HepG2 (cell line): ENCODE measurements around the gene KRTAP10-4. TPM values are rescaled to one million over a fixed set of nuclear protein-coding genes. Genes with fewer than 3 reads are reported as not detected.

Experiments
- AGO1 ChIP-seq: fragments of 200-400 bp; formaldehyde crosslinking; IDR thresholded peaks from 2 replicates; pipeline ENCODE4 v1.6.1; 2017; ENCODE audit warnings: mild to moderate bottlenecking, low read depth, low read length, moderate library complexity; ENCODE audit not compliant: poor library complexity, severe bottlenecking
- BHLHE40 ChIP-seq: IDR thresholded peaks from 2 replicates; pipeline ENCODE4 v1.6.1; 2011; ENCODE audit warnings: low read length, improper control_type of control experiment
- ELF3 ChIP-seq: IDR thresholded peaks from 2 replicates; pipeline ENCODE4 v1.6.1; 2016; ENCODE audit warnings: missing genetic modification reagents, missing compliant biosample characterization
- GABPB1 ChIP-seq: IDR thresholded peaks from 2 replicates; pipeline ENCODE4 v1.6.1; 2016; ENCODE audit warnings: mild to moderate bottlenecking, missing genetic modification reagents, moderate library complexity, missing compliant biosample characterization
- KDM2A ChIP-seq: sonication (generic); formaldehyde crosslinking; IDR thresholded peaks from 2 replicates; pipeline ENCODE4 v1.4.0; 2020; ENCODE audit warnings: low read depth, missing genetic modification reagents, borderline replicate concordance
- KDM5B ChIP-seq: sonication (generic); formaldehyde crosslinking; IDR thresholded peaks from 2 replicates; pipeline ENCODE4 v1.4.0; 2020; ENCODE audit warnings: missing genetic modification reagents, mild to moderate bottlenecking, borderline replicate concordance
- PHF21A ChIP-seq: sonication (generic); formaldehyde crosslinking; IDR thresholded peaks from 2 replicates; pipeline ENCODE4 v1.5.0; 2020; ENCODE audit warnings: mild to moderate bottlenecking, missing genetic modification reagents
- RBFOX2 ChIP-seq: fragments of 200-400 bp; formaldehyde crosslinking; IDR thresholded peaks from 2 replicates; pipeline ENCODE4 v1.6.1; 2017; ENCODE audit warnings: low read depth, mild to moderate bottlenecking, low read length
- SIN3A ChIP-seq: IDR thresholded peaks from 2 replicates; pipeline ENCODE4 v1.6.1; 2011; ENCODE audit warnings: low read depth, mild to moderate bottlenecking, control low read depth, low read length, borderline replicate concordance
- SOX6 ChIP-seq, 2 experiments: fragments of 450-650 bp in 1 of 2; sonication (generic) in 1 of 2; formaldehyde crosslinking in 1 of 2; IDR thresholded peaks; 2 replicates each; pipeline versions ENCODE4 v1.4.0 to v1.6.1; 2017 to 2020; ENCODE audit warnings: antibody characterized with exemption in 1 of 2, mild to moderate bottlenecking in 1 of 2, missing genetic modification reagents in 1 of 2
- ZFY ChIP-seq: sonication (generic); formaldehyde crosslinking; IDR thresholded peaks from 2 replicates; pipeline ENCODE4 v1.4.0; 2020; ENCODE audit warnings: missing genetic modification reagents
- ZNF180 ChIP-seq: sonication (generic); formaldehyde crosslinking; IDR thresholded peaks from 2 replicates; pipeline ENCODE4 v1.4.0; 2020; ENCODE audit warnings: low read depth, missing genetic modification reagents, borderline replicate concordance
- ZNF501 ChIP-seq: sonication (generic); formaldehyde crosslinking; IDR thresholded peaks from 2 replicates; pipeline ENCODE4 v1.5.1; 2020; ENCODE audit warnings: mild to moderate bottlenecking, moderate library complexity, missing genetic modification reagents
- ZNF605 ChIP-seq: sonication (generic); formaldehyde crosslinking; IDR thresholded peaks from 2 replicates; pipeline ENCODE4 v1.8.0; 2022; ENCODE audit warnings: mild to moderate bottlenecking, missing genetic modification reagents
- polyA plus RNA-seq, 8 experiments: library from polyadenylated mRNA; depleted of rRNA in 3 of 8; stranded (reverse) in 7 of 8; unstranded in 1 of 8; fragments of >200 nt; fragmentation: Illumina TruSeq in 4 of 8; extraction: Trizol in 4 of 8; gene quantifications; 2 replicates each; pipeline versions ENCODE4 v1.2.1 to v1.2.3, GENCODE V29; 2011 to 2016; ENCODE audit warnings: low read depth in 4 of 8, missing spikeins in 1 of 8, mixed read lengths in 1 of 8; ENCODE audit not compliant: insufficient read depth in 1 of 8
- total RNA-seq, 5 experiments: library from RNA; depleted of rRNA; stranded (reverse); fragments of >200 nt; fragmentation: Illumina TruSeq; extraction: Trizol; gene quantifications; 2 replicates each; pipeline ENCODE4 v1.2.3, GENCODE V29; 2016; ENCODE audit warnings: low read depth in 1 of 5
- TF ChIP-seq, protein P1 (sequence below): sonication (generic); formaldehyde crosslinking; IDR thresholded peaks from 2 replicates; pipeline ENCODE4 v1.5.0; 2020; ENCODE audit warnings: mild to moderate bottlenecking, missing genetic modification reagents, borderline replicate concordance
- TF ChIP-seq, protein P2 (sequence below): sonication (generic); formaldehyde crosslinking; IDR thresholded peaks from 2 replicates; pipeline ENCODE4 v1.4.0; 2020; ENCODE audit warnings: missing genetic modification reagents, borderline replicate concordance
- TF ChIP-seq, protein P3 (sequence below): IDR thresholded peaks from 2 replicates; pipeline ENCODE4 v1.6.1; 2016; ENCODE audit warnings: missing genetic modification reagents, missing compliant biosample characterization
- TF ChIP-seq, protein P4 (sequence below): sonication (generic); formaldehyde crosslinking; IDR thresholded peaks from 2 replicates; pipeline ENCODE4 v1.5.0; 2020; ENCODE audit warnings: mild to moderate bottlenecking, low read depth, missing genetic modification reagents, borderline replicate concordance

The KRTAP10-4 gene
- total and polyA plus RNA-seq, 2 of the 13 experiments (the other 11 are each of a cell fraction or from before 2014, with no cell fraction given): not detected

DNA sequence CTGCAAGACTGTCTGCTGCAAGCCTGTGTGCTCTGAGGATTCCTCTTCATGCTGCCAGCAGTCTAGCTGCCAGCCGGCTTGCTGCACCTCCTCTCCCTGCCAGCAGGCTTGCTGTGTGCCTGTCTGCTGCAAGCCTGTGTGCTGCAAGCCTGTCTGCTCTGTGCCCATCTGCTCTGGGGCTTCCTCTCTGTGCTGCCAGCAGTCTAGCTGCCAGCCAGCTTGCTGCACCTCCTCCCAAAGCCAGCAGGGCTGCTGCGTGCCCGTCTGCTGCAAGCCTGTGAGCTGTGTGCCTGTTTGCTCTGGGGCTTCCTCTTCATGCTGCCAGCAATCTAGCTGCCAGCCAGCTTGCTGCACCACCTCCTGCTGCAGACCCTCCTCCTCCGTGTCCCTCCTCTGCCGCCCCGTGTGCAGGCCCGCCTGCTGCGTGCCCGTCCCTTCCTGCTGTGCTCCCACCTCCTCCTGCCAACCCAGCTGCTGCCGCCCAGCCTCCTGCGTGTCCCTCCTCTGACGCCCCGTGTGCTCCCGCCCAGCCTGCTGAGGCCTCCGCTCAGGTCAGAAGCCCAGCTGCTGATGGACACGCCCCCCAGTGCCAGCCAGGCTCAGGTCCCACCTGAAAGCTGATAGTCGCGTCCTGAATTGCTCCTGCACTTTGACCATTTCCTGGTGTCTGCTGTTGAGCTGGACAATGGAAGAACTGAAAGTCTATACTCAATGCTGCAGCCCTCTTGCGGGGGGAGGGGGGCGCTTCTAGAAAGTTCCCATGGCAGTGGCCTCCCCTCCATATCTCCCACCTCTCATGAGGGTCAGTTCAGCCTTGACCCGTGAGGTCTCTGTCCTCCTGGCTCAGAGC, 1.2 kb downstream of the KRTAP10-4 start (continued):
- no peak for TF ChIP-seq ZNF180 (CRISPR knock-in tag)
- peak; percentile 48; the same call in 1 of the 2 replicates for TF ChIP-seq PHF21A (CRISPR knock-in tag)
- TF ChIP-seq ZNF605 (CRISPR knock-in tag): 0 out of 2 replicates have a peak, but pooled peaks have one; percentile 14
- TF ChIP-seq KDM5B (CRISPR knock-in tag): 0 out of 2 replicates have a peak, but pooled peaks have one; percentile 47
- TF ChIP-seq ELF3 (CRISPR knock-in tag): peak; percentile 96
- TF ChIP-seq, protein P1, sequence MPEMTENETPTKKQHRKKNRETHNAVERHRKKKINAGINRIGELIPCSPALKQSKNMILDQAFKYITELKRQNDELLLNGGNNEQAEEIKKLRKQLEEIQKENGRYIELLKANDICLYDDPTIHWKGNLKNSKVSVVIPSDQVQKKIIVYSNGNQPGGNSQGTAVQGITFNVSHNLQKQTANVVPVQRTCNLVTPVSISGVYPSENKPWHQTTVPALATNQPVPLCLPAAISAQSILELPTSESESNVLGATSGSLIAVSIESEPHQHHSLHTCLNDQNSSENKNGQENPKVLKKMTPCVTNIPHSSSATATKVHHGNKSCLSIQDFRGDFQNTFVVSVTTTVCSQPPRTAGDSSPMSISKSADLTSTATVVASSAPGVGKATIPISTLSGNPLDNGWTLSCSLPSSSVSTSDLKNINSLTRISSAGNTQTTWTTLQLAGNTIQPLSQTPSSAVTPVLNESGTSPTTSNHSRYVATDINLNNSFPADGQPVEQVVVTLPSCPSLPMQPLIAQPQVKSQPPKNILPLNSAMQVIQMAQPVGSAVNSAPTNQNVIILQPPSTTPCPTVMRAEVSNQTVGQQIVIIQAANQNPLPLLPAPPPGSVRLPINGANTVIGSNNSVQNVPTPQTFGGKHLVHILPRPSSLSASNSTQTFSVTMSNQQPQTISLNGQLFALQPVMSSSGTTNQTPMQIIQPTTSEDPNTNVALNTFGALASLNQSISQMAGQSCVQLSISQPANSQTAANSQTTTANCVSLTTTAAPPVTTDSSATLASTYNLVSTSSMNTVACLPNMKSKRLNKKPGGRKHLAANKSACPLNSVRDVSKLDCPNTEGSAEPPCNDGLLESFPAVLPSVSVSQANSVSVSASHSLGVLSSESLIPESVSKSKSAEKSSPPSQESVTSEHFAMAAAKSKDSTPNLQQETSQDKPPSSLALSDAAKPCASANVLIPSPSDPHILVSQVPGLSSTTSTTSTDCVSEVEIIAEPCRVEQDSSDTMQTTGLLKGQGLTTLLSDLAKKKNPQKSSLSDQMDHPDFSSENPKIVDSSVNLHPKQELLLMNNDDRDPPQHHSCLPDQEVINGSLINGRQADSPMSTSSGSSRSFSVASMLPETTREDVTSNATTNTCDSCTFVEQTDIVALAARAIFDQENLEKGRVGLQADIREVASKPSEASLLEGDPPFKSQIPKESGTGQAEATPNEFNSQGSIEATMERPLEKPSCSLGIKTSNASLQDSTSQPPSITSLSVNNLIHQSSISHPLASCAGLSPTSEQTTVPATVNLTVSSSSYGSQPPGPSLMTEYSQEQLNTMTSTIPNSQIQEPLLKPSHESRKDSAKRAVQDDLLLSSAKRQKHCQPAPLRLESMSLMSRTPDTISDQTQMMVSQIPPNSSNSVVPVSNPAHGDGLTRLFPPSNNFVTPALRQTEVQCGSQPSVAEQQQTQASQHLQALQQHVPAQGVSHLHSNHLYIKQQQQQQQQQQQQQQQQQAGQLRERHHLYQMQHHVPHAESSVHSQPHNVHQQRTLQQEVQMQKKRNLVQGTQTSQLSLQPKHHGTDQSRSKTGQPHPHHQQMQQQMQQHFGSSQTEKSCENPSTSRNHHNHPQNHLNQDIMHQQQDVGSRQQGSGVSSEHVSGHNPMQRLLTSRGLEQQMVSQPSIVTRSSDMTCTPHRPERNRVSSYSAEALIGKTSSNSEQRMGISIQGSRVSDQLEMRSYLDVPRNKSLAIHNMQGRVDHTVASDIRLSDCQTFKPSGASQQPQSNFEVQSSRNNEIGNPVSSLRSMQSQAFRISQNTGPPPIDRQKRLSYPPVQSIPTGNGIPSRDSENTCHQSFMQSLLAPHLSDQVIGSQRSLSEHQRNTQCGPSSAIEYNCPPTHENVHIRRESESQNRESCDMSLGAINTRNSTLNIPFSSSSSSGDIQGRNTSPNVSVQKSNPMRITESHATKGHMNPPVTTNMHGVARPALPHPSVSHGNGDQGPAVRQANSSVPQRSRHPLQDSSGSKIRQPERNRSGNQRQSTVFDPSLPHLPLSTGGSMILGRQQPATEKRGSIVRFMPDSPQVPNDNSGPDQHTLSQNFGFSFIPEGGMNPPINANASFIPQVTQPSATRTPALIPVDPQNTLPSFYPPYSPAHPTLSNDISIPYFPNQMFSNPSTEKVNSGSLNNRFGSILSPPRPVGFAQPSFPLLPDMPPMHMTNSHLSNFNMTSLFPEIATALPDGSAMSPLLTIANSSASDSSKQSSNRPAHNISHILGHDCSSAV (CRISPR knock-in tag): no peak
- TF ChIP-seq ZFY: peak; percentile 51; the same call in 1 of the 2 replicates
- TF ChIP-seq, protein P2, sequence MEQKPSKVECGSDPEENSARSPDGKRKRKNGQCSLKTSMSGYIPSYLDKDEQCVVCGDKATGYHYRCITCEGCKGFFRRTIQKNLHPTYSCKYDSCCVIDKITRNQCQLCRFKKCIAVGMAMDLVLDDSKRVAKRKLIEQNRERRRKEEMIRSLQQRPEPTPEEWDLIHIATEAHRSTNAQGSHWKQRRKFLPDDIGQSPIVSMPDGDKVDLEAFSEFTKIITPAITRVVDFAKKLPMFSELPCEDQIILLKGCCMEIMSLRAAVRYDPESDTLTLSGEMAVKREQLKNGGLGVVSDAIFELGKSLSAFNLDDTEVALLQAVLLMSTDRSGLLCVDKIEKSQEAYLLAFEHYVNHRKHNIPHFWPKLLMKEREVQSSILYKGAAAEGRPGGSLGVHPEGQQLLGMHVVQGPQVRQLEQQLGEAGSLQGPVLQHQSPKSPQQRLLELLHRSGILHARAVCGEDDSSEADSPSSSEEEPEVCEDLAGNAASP: peak; percentile 98
- TF ChIP-seq KDM2A (CRISPR knock-in tag): no peak
- no peak for TF ChIP-seq RBFOX2
- TF ChIP-seq SIN3A: peak; percentile 64; the same call in 1 of the 2 replicates
- peak; percentile 63; the same call in 1 of the 2 replicates for TF ChIP-seq ZNF501 (CRISPR knock-in tag)
- TF ChIP-seq, protein P3, sequence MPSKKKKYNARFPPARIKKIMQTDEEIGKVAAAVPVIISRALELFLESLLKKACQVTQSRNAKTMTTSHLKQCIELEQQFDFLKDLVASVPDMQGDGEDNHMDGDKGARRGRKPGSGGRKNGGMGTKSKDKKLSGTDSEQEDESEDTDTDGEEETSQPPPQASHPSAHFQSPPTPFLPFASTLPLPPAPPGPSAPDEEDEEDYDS (CRISPR knock-in tag): peak; percentile 61; the same call in 1 of the 2 replicates
- TF ChIP-seq SOX6 (IDR thresholded peaks at IDR 0.05): no peak
- TF ChIP-seq SOX6 (CRISPR knock-in tag; IDR thresholded peaks at IDR 0.05): peak; percentile 84
- peak; percentile 43; the same call in 1 of the 2 replicates for TF ChIP-seq GABPB1 (CRISPR knock-in tag)
- TF ChIP-seq, protein P4, sequence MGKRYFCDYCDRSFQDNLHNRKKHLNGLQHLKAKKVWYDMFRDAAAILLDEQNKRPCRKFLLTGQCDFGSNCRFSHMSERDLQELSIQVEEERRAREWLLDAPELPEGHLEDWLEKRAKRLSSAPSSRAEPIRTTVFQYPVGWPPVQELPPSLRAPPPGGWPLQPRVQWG (CRISPR knock-in tag): no peak
- TF ChIP-seq AGO1: no peak
- TF ChIP-seq BHLHE40: no peak
